CD14-positive monocyte (primary cell): Measurements from ENCODE around the gene TSBP1. TPM values are rescaled to one million over a fixed set of nuclear protein-coding genes. Genes with fewer than 3 reads are reported as not detected.
A peak's percentile ranks its signal among the peaks of the same experiment; 100 is the strongest.
"Not testable (repeated sequence)": the region's sequence is repeated elsewhere in the genome, so short reads cannot be mapped to it uniquely, and the experiment has no call there.

ENCODE experiments used
- DNase-seq, 3 donors: peaks; one replicate each; pipeline ENCODE4 v3.0.0-alpha.2; 2011 to 2022
- H2AFZ ChIP-seq: 2 replicates; pipeline ENCODE4 v1.6.0; 2012; ENCODE audit warnings: mild to moderate bottlenecking, low read depth, low read length, inconsistent platforms; ENCODE audit not compliant: insufficient read depth, poor library complexity, severe bottlenecking
- H3K27ac ChIP-seq, 2 donors: 1 replicate in 1 of 2; 2 replicates in 1 of 2; pipeline ENCODE4 v1.5.1; 2012 to 2013; ENCODE audit warnings: low read length in 2 of 2, control low read depth in 1 of 2, inconsistent platforms in 1 of 2, low read depth in 1 of 2, mild to moderate bottlenecking in 1 of 2
- H3K27me3 ChIP-seq, 2 donors: one replicate each; pipeline versions ENCODE4 v1.6.0 to v1.6.1; 2011 to 2013; ENCODE audit warnings: low read length in 2 of 2; ENCODE audit not compliant: control insufficient read depth in 2 of 2, insufficient read depth in 2 of 2
- H3K36me3 ChIP-seq, 2 donors: replicated peaks in 1 of 2; 1 replicate in 1 of 2; 2 replicates in 1 of 2; pipeline versions ENCODE4 v1.5.1 to v1.6.1; 2012 to 2013; ENCODE audit warnings: low read length in 2 of 2, control low read depth in 1 of 2, inconsistent platforms in 1 of 2, mild to moderate bottlenecking in 1 of 2; ENCODE audit not compliant: insufficient read depth in 2 of 2, control insufficient read depth in 1 of 2
- H3K4me1 ChIP-seq, 2 donors: 1 replicate in 1 of 2; 2 replicates in 1 of 2; pipeline versions ENCODE4 v1.5.1 to v1.6.1; 2012 to 2013; ENCODE audit warnings: low read length in 2 of 2, control low read depth in 1 of 2, inconsistent platforms in 1 of 2, mild to moderate bottlenecking in 1 of 2, moderate library complexity in 1 of 2; ENCODE audit not compliant: insufficient read depth in 2 of 2, control insufficient read depth in 1 of 2
- H3K4me2 ChIP-seq: replicated peaks from 2 replicates; pipeline ENCODE3; 2012; ENCODE audit warnings: low read length, moderate library complexity, mild to moderate bottlenecking; ENCODE audit not compliant: poor library complexity, severe bottlenecking; ENCODE audit errors: extremely low read depth
- H3K4me3 ChIP-seq, 3 experiments: fragments of 200-600 bp in 1 of 3; sonication (generic) in 1 of 3; replicated peaks in 1 of 3; 1 replicate in 2 of 3; 2 replicates in 1 of 3; pipeline ENCODE4 v1.5.1; 2011 to 2013; ENCODE audit warnings: low read length in 3 of 3, mild to moderate bottlenecking in 3 of 3, control low read depth in 2 of 3, low read depth in 2 of 3, inconsistent platforms in 1 of 3, moderate library complexity in 1 of 3
- H3K79me2 ChIP-seq: 2 replicates; pipeline ENCODE4 v1.6.0; 2012; ENCODE audit warnings: mild to moderate bottlenecking, control low read depth, inconsistent platforms, low read length, moderate library complexity; ENCODE audit not compliant: insufficient read depth
- H3K9ac ChIP-seq: 2 replicates; pipeline ENCODE4 v1.6.0; 2017; ENCODE audit warnings: low read length, mild to moderate bottlenecking; ENCODE audit not compliant: insufficient read depth, poor library complexity, severe bottlenecking
- H3K9me3 ChIP-seq, 2 donors: replicated peaks in 1 of 2; 1 replicate in 1 of 2; 2 replicates in 1 of 2; pipeline versions ENCODE4 v1.5.1 to v1.6.1; 2012 to 2013; ENCODE audit warnings: low read length in 2 of 2, control low read depth in 1 of 2; ENCODE audit not compliant: control insufficient read depth in 1 of 2, insufficient read depth in 1 of 2
- H4K20me1 ChIP-seq: 2 replicates; pipeline ENCODE4 v1.6.0; 2012; ENCODE audit warnings: mild to moderate bottlenecking, low read length, control low read depth, moderate library complexity; ENCODE audit not compliant: insufficient read depth
- H3K27ac Mint-ChIP-seq, 7 donors: one replicate each; pipeline ENCODE4 v1.8.0; 2020; ENCODE audit warnings: mild to moderate bottlenecking in 7 of 7, mixed read lengths in 7 of 7, moderate library complexity in 6 of 7, inconsistent platforms in 2 of 7
- H3K27me3 Mint-ChIP-seq, 3 donors: one replicate each; pipeline ENCODE4 v1.8.0; 2021 to 2022; ENCODE audit warnings: low read depth in 3 of 3, mild to moderate bottlenecking in 3 of 3, mixed read lengths in 3 of 3, moderate library complexity in 3 of 3, inconsistent platforms in 1 of 3
- H3K36me3 Mint-ChIP-seq, 2 donors: one replicate each; pipeline ENCODE4 v1.8.0; 2020; ENCODE audit warnings: mixed read lengths in 2 of 2, inconsistent platforms in 1 of 2, mild to moderate bottlenecking in 1 of 2
- H3K4me1 Mint-ChIP-seq: one replicate; pipeline ENCODE4 v1.8.0; 2020; ENCODE audit warnings: mild to moderate bottlenecking, mixed read lengths
- H3K4me3 Mint-ChIP-seq, 2 donors: one replicate each; pipeline ENCODE4 v1.8.0; 2020; ENCODE audit warnings: mild to moderate bottlenecking in 2 of 2, mixed read lengths in 2 of 2, moderate library complexity in 1 of 2
- H3K9me3 Mint-ChIP-seq, 7 donors: one replicate each; pipeline ENCODE4 v1.8.0; 2020 to 2022; ENCODE audit warnings: mixed read lengths in 7 of 7, mild to moderate bottlenecking in 6 of 7, moderate library complexity in 6 of 7, inconsistent platforms in 2 of 7
- CTCF ChIP-seq: fragments of 200-600 bp; IDR thresholded peaks from one replicate; pipeline ENCODE4 v1.8.0; 2022; ENCODE audit warnings: antibody characterized with exemption, mild to moderate bottlenecking
- WGBS: methylation state at CpG from one replicate; pipeline ENCODE4 v1.1.5; 2013; ENCODE audit warnings: missing lambda C conversion rate; ENCODE audit not compliant: insufficient coverage; 5-methylcytosine and 5-hydroxymethylcytosine counted together
- intact Hi-C, 2 donors: fragments of 100-400 bp; cut with micrococcal nuclease; formaldehyde crosslinking; loops; one replicate each; pipeline versions ENCODE4 v1.15.0 to v1.15.1; 2023
- polyA plus RNA-seq, 3 donors: library from polyadenylated mRNA; depleted of rRNA in 1 of 3; unstranded in 2 of 3; stranded (reverse) in 1 of 3; fragments of 300-500 nt in 2 of 3; fragments of >200 nt in 1 of 3; fragmentation: Illumina TruSeq in 2 of 3; gene quantifications; 1 replicate in 2 of 3; 2 replicates in 1 of 3; pipeline ENCODE4 v1.2.3, GENCODE V29; 2012 to 2021

Gene TSBP1
- polyA plus RNA-seq, 3 donors: not detected

GRCh38 chr6:32271429-32271828 is 100.3 kb downstream of the TSBP1 start:
- WGBS: no CpG with 5 or more reads among the region's 1 CpG
- Histone ChIP-seq H3K9ac (no peak overlapping the region), H2AFZ (no peak overlapping the region), H4K20me1 (no peaks in the 10 kb centered on the region), H3K27ac (peak overlapping the region in 1 of 2 donors; percentile 52), H3K9me3 (no peaks in the 10 kb centered on the region), H3K4me3 (peak overlapping the region in 1 of 3 experiments; percentile 18), H3K79me2 (no peaks in the 10 kb centered on the region), H3K27me3 (no peaks in the 10 kb centered on the region), H3K36me3 (no peaks in the 10 kb centered on the region), H3K4me1 (peaks cover 18 to 33% of the 10 kb centered on the region in 2 donors), H3K4me2 (peak overlapping the region; percentile 26)
- peaks cover 0 to 12% (median 3%) of the 10 kb centered on the region in 7 donors for H3K9me3 Mint-ChIP-seq
- H3K27ac Mint-ChIP-seq: peak overlapping the region; percentile 40 to 87 (median 79)
- no peak for TF ChIP-seq CTCF
- DNase-seq: peak; percentile 22 to 59 (median 55)
- H3K4me1 Mint-ChIP-seq: peaks cover 25% of the 10 kb centered on the region
- H3K36me3 Mint-ChIP-seq: no peaks in the 10 kb centered on the region
- peak overlapping the region in 1 of 2 donors; percentile 77 for H3K4me3 Mint-ChIP-seq
- peaks cover 0 to 3% (median 0%) of the 10 kb centered on the region in 3 donors for H3K27me3 Mint-ChIP-seq
- intact Hi-C loops: no loop called here

- H3K4me3 ChIP-seq, H3K27ac ChIP-seq, H3K4me3 Mint-ChIP-seq, H3K36me3 ChIP-seq, H3K27me3 Mint-ChIP-seq, H3K79me2 ChIP-seq, intact Hi-C loops, H3K9me3 ChIP-seq, H3K27ac Mint-ChIP-seq, H3K4me2 ChIP-seq, H3K9ac ChIP-seq, H4K20me1 ChIP-seq, H2AFZ ChIP-seq, H3K27me3 ChIP-seq, H3K9me3 Mint-ChIP-seq, DNase-seq, H3K36me3 Mint-ChIP-seq: not testable (repeated sequence)
- H3K4me1 ChIP-seq: peaks cover 18 to 33% of the 10 kb centered on the region in 2 donors
- WGBS: no CpG with 5 or more reads among the region's 3 CpGs
- peaks cover 25% of the 10 kb centered on the region for H3K4me1 Mint-ChIP-seq
These were observed 103.2 kb downstream of the TSBP1 start for GRCh38 chr6:32268459-32268858.
